ENCODE measurements around the gene INPP4B. TPM values are rescaled to one million over a fixed set of nuclear protein-coding genes. Genes with fewer than 3 reads are reported as not detected.

Gene INPP4B
- total RNA-seq, 2 experiments from 2014 or later: not detected

DNA sequence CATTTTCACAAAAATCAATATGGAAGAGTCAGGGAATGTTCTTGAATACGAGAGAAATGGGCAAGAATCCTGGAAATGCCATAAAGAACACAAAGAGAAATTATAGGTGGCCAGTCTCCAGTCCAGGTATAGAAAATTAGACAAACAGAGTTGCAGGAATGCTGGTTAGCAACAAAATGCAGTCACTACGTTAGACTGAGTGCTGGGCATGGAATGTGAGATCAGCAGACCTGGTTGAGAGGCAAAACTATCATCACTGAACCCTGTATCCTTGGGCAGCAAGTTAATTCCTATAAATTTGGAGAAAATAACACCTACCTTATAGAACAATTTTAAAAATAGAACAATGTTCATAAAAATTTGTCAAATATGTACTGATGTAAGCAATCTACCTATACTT lies 417.4 kb downstream of the INPP4B start:
- H3K36me3 ChIP-seq (ENCODE audit: insufficient read depth, low read length): no peaks in the 10 kb centered on the region
- no peaks in the 10 kb centered on the region for H3K79me2 ChIP-seq (ENCODE audit: insufficient read depth, low read depth, low read length)
- DNase-seq (ENCODE audit: low spot score): no peak
- no TSS peak for BruUV-seq (replicated peaks)
- CTCF ChIA-PET (ENCODE audit: unreplicated experiment): no interaction called here
- TF ChIP-seq, protein P1, sequence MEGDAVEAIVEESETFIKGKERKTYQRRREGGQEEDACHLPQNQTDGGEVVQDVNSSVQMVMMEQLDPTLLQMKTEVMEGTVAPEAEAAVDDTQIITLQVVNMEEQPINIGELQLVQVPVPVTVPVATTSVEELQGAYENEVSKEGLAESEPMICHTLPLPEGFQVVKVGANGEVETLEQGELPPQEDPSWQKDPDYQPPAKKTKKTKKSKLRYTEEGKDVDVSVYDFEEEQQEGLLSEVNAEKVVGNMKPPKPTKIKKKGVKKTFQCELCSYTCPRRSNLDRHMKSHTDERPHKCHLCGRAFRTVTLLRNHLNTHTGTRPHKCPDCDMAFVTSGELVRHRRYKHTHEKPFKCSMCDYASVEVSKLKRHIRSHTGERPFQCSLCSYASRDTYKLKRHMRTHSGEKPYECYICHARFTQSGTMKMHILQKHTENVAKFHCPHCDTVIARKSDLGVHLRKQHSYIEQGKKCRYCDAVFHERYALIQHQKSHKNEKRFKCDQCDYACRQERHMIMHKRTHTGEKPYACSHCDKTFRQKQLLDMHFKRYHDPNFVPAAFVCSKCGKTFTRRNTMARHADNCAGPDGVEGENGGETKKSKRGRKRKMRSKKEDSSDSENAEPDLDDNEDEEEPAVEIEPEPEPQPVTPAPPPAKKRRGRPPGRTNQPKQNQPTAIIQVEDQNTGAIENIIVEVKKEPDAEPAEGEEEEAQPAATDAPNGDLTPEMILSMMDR (conservative IDR thresholded peaks at IDR 0.05; ENCODE audit: low read length): no peak
- no peak for TF ChIP-seq EZH2phosphoT487 (IDR thresholded peaks at IDR 0.05; ENCODE audit: borderline replicate concordance, low read depth, low read length)
- no peak overlapping the region for H3K4me3 ChIP-seq (ENCODE audit: low read depth, low read length, poor library complexity, severe bottlenecking)
- H3K27ac ChIP-seq (ENCODE audit: low read depth, low read length, poor library complexity, severe bottlenecking): no peak overlapping the region
- no peak overlapping the region for H3K4me2 ChIP-seq (ENCODE audit: low read length)
- intact Hi-C loops (cut with micrococcal nuclease; ENCODE audit: unreplicated experiment): no loop called here
- H3K9me2 ChIP-seq (ENCODE audit: insufficient read depth, low read length): no peaks in the 10 kb centered on the region
- H2AFZ ChIP-seq (ENCODE audit: low read length): no peak overlapping the region
- no peaks in the 10 kb centered on the region for H3K9me3 ChIP-seq (ENCODE audit: low read length)
- H3K4me1 ChIP-seq (ENCODE audit: insufficient read depth, low read length, poor library complexity, severe bottlenecking): no peaks in the 10 kb centered on the region
- no peaks in the 10 kb centered on the region for H4K20me1 ChIP-seq (ENCODE audit: insufficient read depth, low read length)
- POLR2A ChIA-PET: no interaction called here

DNA sequence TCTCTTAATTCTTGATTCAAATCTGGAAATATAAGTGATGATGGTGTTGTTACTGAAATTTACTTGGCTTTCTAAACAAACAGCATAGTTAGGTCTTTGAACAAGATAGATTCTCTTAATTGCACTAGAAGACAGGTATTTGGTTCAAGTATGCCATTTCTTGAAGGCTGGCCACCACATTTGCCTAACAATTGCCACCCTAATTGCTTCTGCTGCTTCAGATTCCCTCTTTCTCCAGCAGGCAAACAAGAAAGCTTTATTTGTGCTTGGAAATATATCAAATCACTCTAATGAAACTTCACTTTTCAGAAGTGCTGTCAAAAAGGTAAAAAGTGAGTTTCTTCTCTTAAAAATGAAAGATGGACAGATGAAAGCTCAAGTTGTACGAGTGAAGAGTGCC lies 418.6 kb downstream of the INPP4B start:
- Histone ChIP-seq H2AFZ (ENCODE audit: low read length) (no peak overlapping the region), H3K36me3 (ENCODE audit: insufficient read depth, low read length) (no peaks in the 10 kb centered on the region), H4K20me1 (ENCODE audit: insufficient read depth, low read length) (no peaks in the 10 kb centered on the region), H3K9me3 (ENCODE audit: low read length) (no peaks in the 10 kb centered on the region), H3K9me2 (ENCODE audit: insufficient read depth, low read length) (no peaks in the 10 kb centered on the region), H3K4me2 (ENCODE audit: low read length) (no peak overlapping the region), H3K4me3 (ENCODE audit: low read depth, low read length, poor library complexity, severe bottlenecking) (no peak overlapping the region), H3K79me2 (ENCODE audit: insufficient read depth, low read depth, low read length) (no peaks in the 10 kb centered on the region), H3K4me1 (ENCODE audit: insufficient read depth, low read length, poor library complexity, severe bottlenecking) (no peaks in the 10 kb centered on the region), H3K27ac (ENCODE audit: low read depth, low read length, poor library complexity, severe bottlenecking) (no peak overlapping the region)
- intact Hi-C loops (cut with micrococcal nuclease; ENCODE audit: unreplicated experiment): no loop called here
- ChIA-PET POLR2A (interaction anchor here (0.6 to 0.9 kb wide), 2 partner anchors 21 to 35 kb away, joined by 3 read pairs; no protein-coding TSS in a partner anchor), CTCF (ENCODE audit: unreplicated experiment) (no interaction called here)
- no peak for TF ChIP-seq EZH2phosphoT487 (IDR thresholded peaks at IDR 0.05; ENCODE audit: borderline replicate concordance, low read depth, low read length)
- TF ChIP-seq, protein P1 (conservative IDR thresholded peaks at IDR 0.05; ENCODE audit: low read length): no peak
- no peak for DNase-seq (ENCODE audit: low spot score)
- BruUV-seq (replicated peaks): no TSS peak

GRCh38 chr4:142423861-142424260 lies 422.2 kb downstream of the INPP4B start:
- DNase-seq (ENCODE audit: low spot score): no peak

More at GRCh38 chr4:142423861-142424260, 422.2 kb downstream of the INPP4B start:
- Histone ChIP-seq H3K27ac (ENCODE audit: low read depth, low read length, poor library complexity, severe bottlenecking) (no peak overlapping the region), H2AFZ (ENCODE audit: low read length) (no peak overlapping the region), H3K4me1 (ENCODE audit: insufficient read depth, low read length, poor library complexity, severe bottlenecking) (no peaks in the 10 kb centered on the region), H3K4me2 (ENCODE audit: low read length) (no peak overlapping the region), H3K9me2 (ENCODE audit: insufficient read depth, low read length) (no peaks in the 10 kb centered on the region), H3K4me3 (ENCODE audit: low read depth, low read length, poor library complexity, severe bottlenecking) (no peak overlapping the region), H4K20me1 (ENCODE audit: insufficient read depth, low read length) (no peaks in the 10 kb centered on the region), H3K79me2 (ENCODE audit: insufficient read depth, low read depth, low read length) (no peaks in the 10 kb centered on the region), H3K36me3 (ENCODE audit: insufficient read depth, low read length) (no peaks in the 10 kb centered on the region), H3K9me3 (ENCODE audit: low read length) (no peaks in the 10 kb centered on the region)
- ChIA-PET CTCF (ENCODE audit: unreplicated experiment) (no interaction called here), POLR2A (interaction anchor here (1.0 to 1.1 kb wide), 2 partner anchors 10 to 33 kb away, joined by 3 to 4 read pairs; no protein-coding TSS in a partner anchor)
- intact Hi-C loops (cut with micrococcal nuclease; ENCODE audit: unreplicated experiment): no loop called here
- BruUV-seq (replicated peaks): no TSS peak
- TF ChIP-seq, protein P1 (conservative IDR thresholded peaks at IDR 0.05; ENCODE audit: low read length): no peak
- TF ChIP-seq EZH2phosphoT487 (IDR thresholded peaks at IDR 0.05; ENCODE audit: borderline replicate concordance, low read depth, low read length): no peak
